Glutamatergic neuron (in vitro differentiated cells): ENCODE results near the gene UNC79. TPM values are rescaled to one million over a fixed set of nuclear protein-coding genes. Genes with fewer than 3 reads are reported as not detected.

Experiments used
- DNase-seq: peaks from one replicate; pipeline ENCODE4 v3.0.0; 2022
- H3K27ac Mint-ChIP-seq: one replicate; pipeline ENCODE4 v1.8.0; 2020; ENCODE audit warnings: mild to moderate bottlenecking, mixed read lengths, inconsistent platforms; ENCODE audit not compliant: unreplicated experiment
- H3K27me3 Mint-ChIP-seq: one replicate; pipeline ENCODE4 v1.8.0; 2020; ENCODE audit warnings: mild to moderate bottlenecking, moderate library complexity, mixed read lengths, inconsistent platforms; ENCODE audit not compliant: unreplicated experiment
- H3K36me3 Mint-ChIP-seq: one replicate; pipeline ENCODE4 v1.8.0; 2020; ENCODE audit warnings: mild to moderate bottlenecking, mixed read lengths, inconsistent platforms; ENCODE audit not compliant: unreplicated experiment
- H3K4me1 Mint-ChIP-seq: one replicate; pipeline ENCODE4 v1.8.0; 2020; ENCODE audit warnings: mild to moderate bottlenecking, low read depth, mixed read lengths, inconsistent platforms; ENCODE audit not compliant: unreplicated experiment
- H3K4me3 Mint-ChIP-seq: one replicate; pipeline ENCODE4 v1.8.0; 2020; ENCODE audit warnings: mild to moderate bottlenecking, mixed read lengths, inconsistent platforms; ENCODE audit not compliant: unreplicated experiment
- H3K9me3 Mint-ChIP-seq: one replicate; pipeline ENCODE4 v1.8.0; 2020; ENCODE audit warnings: mild to moderate bottlenecking, moderate library complexity, mixed read lengths, inconsistent platforms; ENCODE audit not compliant: unreplicated experiment
- total RNA-seq: library from RNA; stranded (reverse); fragmentation: NEBNext Ultra II Directional; extraction: Animal tissue kit (Norgen Biotek cat#: 25700); gene quantifications from one replicate; pipeline ENCODE4 v1.2.1, GENCODE V29; 2021; ENCODE audit not compliant: unreplicated experiment
- TF ChIP-seq, protein P1 (sequence below): fragments of 200-600 bp; sonication (generic); IDR thresholded peaks from one replicate; pipeline ENCODE4 v1.5.0; 2021; ENCODE audit not compliant: partially characterized antibody, unreplicated experiment

The UNC79 gene
- total RNA-seq, 1 donor from 2014 or later, result 29.5 TPM

DNA sequence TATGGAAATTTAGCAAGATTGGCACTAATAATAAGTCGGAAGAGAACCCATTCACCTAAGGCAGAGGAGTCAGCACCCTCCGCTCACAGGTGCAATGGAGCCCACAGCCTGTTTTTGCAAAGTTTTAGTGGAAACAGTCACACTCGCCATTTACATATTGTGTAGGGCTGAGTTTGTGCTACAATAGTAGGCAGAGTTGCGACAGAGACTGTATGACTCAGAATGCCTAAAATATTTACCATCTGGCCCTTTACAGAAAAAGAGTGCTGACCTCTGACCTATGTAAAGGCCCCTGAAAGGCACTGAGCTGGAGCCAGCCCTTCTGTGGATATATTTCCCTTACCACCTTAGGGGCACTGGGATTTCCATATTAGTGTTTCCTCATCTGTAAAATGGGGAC lies 278.5 kb downstream of the UNC79 start:
- TF ChIP-seq, protein P1, sequence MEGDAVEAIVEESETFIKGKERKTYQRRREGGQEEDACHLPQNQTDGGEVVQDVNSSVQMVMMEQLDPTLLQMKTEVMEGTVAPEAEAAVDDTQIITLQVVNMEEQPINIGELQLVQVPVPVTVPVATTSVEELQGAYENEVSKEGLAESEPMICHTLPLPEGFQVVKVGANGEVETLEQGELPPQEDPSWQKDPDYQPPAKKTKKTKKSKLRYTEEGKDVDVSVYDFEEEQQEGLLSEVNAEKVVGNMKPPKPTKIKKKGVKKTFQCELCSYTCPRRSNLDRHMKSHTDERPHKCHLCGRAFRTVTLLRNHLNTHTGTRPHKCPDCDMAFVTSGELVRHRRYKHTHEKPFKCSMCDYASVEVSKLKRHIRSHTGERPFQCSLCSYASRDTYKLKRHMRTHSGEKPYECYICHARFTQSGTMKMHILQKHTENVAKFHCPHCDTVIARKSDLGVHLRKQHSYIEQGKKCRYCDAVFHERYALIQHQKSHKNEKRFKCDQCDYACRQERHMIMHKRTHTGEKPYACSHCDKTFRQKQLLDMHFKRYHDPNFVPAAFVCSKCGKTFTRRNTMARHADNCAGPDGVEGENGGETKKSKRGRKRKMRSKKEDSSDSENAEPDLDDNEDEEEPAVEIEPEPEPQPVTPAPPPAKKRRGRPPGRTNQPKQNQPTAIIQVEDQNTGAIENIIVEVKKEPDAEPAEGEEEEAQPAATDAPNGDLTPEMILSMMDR, result no peak
- peaks cover 9% of the 10 kb centered on the region for H3K9me3 Mint-ChIP-seq
- H3K27me3 Mint-ChIP-seq, result peaks cover 5% of the 10 kb centered on the region
- no peaks in the 10 kb centered on the region for H3K36me3 Mint-ChIP-seq
- peak overlapping the region; percentile 72 for H3K27ac Mint-ChIP-seq
- DNase-seq, result no peak
- H3K4me3 Mint-ChIP-seq, result peak overlapping the region; percentile 49
- peaks cover 22% of the 10 kb centered on the region for H3K4me1 Mint-ChIP-seq

DNA sequence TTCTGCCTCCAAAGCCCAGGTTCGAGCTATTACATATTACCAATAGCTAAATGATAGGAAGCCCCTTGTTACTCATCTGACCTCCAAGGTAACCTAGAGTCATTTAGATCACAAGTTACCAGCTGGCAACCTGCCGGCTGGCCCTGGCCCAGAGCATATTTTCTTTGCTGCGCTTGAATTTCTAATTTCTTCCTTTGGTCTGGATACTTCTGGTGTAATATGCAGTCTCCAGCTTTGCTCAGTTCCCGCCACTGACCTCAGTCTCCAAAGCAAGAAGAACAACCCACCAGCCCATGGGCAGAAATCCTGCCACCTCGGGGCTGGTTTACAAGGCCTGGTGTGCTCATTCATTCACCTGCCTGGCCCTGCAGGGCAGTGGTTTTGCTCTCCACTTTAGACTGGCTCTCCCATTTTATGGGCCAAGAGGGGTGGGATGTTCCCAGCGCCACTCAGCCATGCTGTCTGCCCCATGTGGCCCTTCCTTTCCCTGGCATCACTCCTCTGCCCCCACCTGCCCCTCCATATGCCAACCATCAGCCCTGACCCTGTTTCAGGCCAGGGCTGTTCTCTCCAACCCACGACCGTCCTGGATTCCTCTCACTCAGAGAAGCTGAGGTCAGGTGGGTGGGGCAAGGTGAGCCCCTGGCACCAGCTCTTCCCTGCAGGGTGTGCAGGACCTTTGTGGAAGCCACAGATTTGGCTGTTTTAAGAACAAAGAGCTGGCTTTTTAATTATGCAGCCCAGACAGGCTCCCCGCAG lies 281.5 kb downstream of the UNC79 start:
- TF ChIP-seq, protein P1, result no peak
- no peak for DNase-seq
- Mint-ChIP-seq H3K4me1 (peaks cover 19% of the 10 kb centered on the region), H3K9me3 (peaks cover 9% of the 10 kb centered on the region), H3K4me3 (no peak overlapping the region), H3K36me3 (peaks cover 5% of the 10 kb centered on the region), H3K27me3 (peaks cover 10% of the 10 kb centered on the region), H3K27ac (no peak overlapping the region)

DNA sequence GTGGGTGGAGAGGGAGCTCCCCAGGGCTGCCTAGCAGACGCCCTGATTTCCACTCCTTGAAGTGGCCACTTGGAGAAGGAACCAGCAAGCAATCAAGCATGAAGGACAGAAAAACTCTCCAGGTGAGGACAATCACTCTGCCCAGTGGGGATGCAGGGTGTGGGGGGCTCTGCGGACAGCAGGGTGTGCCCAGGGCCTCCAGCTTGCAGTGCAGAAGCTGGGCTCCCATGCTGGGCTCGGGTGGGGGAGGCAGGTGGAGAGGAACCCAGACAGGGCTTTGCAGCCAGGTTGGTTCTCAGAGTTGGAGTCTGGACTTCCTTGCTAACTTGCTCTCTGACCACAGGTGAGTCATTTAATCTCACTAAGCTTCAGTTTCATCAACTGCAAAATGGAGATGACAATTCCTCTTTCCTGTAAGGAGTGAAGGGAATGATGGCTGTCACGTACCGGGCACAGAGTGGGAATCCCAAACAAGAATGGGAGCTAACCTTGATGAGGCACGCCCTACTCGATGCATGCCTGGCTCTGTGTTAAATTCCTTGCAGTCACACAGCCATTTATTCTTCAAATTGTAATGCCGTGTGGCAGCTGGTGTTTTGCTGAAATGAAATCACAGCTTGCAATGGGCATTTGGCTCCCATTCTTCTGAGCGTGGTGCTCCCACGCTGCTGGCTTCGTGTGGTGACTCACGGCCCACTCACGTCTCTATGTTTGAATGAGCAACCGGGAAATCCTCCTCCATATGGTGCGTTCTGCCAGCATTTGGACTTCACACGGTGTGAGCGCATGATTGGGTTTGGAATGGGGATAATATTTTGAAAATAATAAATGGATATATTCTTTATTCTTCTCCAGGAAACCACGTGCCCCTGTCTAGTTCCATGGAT lies 282.3 kb downstream of the UNC79 start:
- Mint-ChIP-seq H3K27me3 (peaks cover 10% of the 10 kb centered on the region), H3K27ac (no peak overlapping the region), H3K4me3 (no peak overlapping the region), H3K4me1 (peaks cover 17% of the 10 kb centered on the region), H3K9me3 (peaks cover 8% of the 10 kb centered on the region), H3K36me3 (peaks cover 5% of the 10 kb centered on the region)
- TF ChIP-seq, protein P1, result no peak
- no peak for DNase-seq

DNA sequence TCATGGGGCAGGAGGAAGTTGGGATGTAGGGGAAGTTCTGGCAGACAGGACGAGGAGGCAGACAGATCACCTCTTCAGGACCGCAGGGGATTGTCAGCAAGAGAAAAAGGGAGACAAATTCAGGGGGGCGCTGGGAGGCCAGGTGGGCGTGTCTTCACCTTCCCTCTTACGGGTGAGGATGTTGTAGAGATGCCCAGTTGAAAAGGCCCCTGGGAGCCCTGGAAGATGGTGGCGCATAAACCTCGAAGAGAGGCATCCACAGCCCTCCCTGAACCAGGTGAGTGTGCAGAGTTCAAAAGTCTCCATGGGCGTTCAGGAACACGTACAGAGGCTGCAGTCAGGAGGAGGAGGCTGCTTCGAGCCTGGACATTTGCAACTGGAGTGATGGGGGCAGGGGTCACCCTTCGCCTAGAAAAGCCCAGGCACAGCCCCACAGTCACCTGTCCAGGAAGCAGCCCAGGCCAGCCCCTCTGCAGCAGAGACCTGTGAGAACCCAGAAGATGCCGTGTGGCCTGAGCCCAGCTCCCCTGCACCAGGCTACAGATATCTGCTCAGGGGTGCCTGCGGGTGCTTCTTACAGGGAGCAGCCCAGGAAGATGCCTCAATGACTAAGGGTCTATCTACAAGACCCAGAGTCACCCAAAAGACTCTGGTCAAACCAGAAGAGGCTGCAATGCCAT lies 283.1 kb downstream of the UNC79 start:
- Mint-ChIP-seq H3K27me3 (peaks cover 10% of the 10 kb centered on the region), H3K4me3 (no peak overlapping the region), H3K36me3 (peaks cover 5% of the 10 kb centered on the region), H3K4me1 (peaks cover 9% of the 10 kb centered on the region), H3K27ac (no peak overlapping the region), H3K9me3 (peaks cover 6% of the 10 kb centered on the region)
- no peak for DNase-seq
- TF ChIP-seq, protein P1, result no peak
